GM12878 (cell line): Measurements from ENCODE around the gene ANKRD33.

Experiments used
- ATF2 ChIP-seq: IDR thresholded peaks from 2 replicates; pipeline ENCODE4 v1.6.1; 2012; ENCODE audit warnings: low read length, inconsistent platforms
- EZH2 ChIP-seq: IDR thresholded peaks from 2 replicates; pipeline ENCODE4 v1.6.1; 2012; ENCODE audit warnings: low read depth, mild to moderate bottlenecking, control low read depth, inconsistent platforms, low read length, borderline replicate concordance; ENCODE audit not compliant: control insufficient read depth
- GABPA ChIP-seq: IDR thresholded peaks from 2 replicates; pipeline ENCODE4 v1.6.1; 2014; ENCODE audit warnings: antibody characterized with exemption, low read depth, mild to moderate bottlenecking, inconsistent platforms
- IKZF1 ChIP-seq: fragments of 450-650 bp; conservative IDR thresholded peaks from 2 replicates; pipeline ENCODE4 v1.6.1; 2017; ENCODE audit warnings: antibody characterized with exemption, mild to moderate bottlenecking
- MXI1 ChIP-seq: fragments of 150-350 bp; IDR thresholded peaks from 2 replicates; pipeline ENCODE4 v1.6.1; 2011; ENCODE audit warnings: low read depth, mild to moderate bottlenecking, inconsistent platforms, low read length, improper control_type of control experiment
- SMC3 ChIP-seq: IDR thresholded peaks from 2 replicates; pipeline ENCODE4 v1.6.1; 2011; ENCODE audit warnings: low read length, improper control_type of control experiment, borderline replicate concordance
- SRF ChIP-seq, 2 experiments: IDR thresholded peaks; 2 replicates each; pipeline ENCODE4 v1.6.1; 2011; ENCODE audit warnings: low read depth in 2 of 2, low read length in 2 of 2, mild to moderate bottlenecking in 1 of 2, moderate library complexity in 1 of 2
- TBL1XR1 ChIP-seq: IDR thresholded peaks from 2 replicates; pipeline ENCODE4 v1.6.1; 2012; ENCODE audit warnings: low read depth, low read length, improper control_type of control experiment
- ZBTB11 ChIP-seq: fragments of 450-650 bp; formaldehyde crosslinking; IDR thresholded peaks from 2 replicates; pipeline ENCODE4 v1.5.0; 2022; ENCODE audit warnings: mild to moderate bottlenecking, missing genetic modification characterization
- TF ChIP-seq, protein P1 (sequence below), 3 experiments: IDR thresholded peaks in 2 of 3; conservative IDR thresholded peaks in 1 of 3; 2 replicates each; pipeline ENCODE4 v1.5.1; 2011; ENCODE audit warnings: low read depth in 3 of 3, low read length in 3 of 3, mild to moderate bottlenecking in 3 of 3, control low read depth in 2 of 3, moderate library complexity in 2 of 3, inconsistent platforms in 1 of 3, mixed read lengths in 1 of 3; ENCODE audit not compliant: control insufficient read depth in 2 of 3, insufficient read depth in 1 of 3; ENCODE audit errors: extremely low read depth in 1 of 3

DNA sequence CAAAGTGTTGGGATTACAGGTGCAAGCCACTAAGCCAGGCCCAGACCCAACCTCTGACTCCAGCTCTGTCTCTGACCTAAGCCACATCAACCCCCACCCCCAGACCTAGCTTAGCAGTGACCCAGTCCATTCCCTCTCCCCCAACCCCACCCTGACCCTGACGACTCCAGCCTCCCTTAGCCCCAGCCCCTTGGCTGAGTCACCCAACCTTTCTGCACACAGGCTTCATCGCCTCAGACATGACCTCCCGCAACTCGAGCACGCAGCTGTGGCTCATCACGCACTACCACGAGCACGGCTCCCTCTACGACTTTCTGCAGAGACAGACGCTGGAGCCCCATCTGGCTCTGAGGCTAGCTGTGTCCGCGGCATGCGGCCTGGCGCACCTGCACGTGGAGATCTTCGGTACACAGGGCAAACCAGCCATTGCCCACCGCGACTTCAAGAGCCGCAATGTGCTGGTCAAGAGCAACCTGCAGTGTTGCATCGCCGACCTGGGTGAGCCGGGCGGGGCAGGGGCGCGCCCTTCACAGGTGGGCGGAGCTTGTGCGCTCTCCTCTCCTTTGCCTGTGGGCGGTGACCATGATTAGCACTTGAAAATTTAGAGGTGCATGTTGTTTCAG, 27.2 kb downstream of the ANKRD33 start:
- no peak for TF ChIP-seq SRF (IDR thresholded peaks at IDR 0.05; ENCODE audit: low read depth in 2 of 2, low read length in 2 of 2)
- TF ChIP-seq IKZF1, result no peak
- TF ChIP-seq, protein P1, sequence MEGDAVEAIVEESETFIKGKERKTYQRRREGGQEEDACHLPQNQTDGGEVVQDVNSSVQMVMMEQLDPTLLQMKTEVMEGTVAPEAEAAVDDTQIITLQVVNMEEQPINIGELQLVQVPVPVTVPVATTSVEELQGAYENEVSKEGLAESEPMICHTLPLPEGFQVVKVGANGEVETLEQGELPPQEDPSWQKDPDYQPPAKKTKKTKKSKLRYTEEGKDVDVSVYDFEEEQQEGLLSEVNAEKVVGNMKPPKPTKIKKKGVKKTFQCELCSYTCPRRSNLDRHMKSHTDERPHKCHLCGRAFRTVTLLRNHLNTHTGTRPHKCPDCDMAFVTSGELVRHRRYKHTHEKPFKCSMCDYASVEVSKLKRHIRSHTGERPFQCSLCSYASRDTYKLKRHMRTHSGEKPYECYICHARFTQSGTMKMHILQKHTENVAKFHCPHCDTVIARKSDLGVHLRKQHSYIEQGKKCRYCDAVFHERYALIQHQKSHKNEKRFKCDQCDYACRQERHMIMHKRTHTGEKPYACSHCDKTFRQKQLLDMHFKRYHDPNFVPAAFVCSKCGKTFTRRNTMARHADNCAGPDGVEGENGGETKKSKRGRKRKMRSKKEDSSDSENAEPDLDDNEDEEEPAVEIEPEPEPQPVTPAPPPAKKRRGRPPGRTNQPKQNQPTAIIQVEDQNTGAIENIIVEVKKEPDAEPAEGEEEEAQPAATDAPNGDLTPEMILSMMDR (IDR thresholded peaks at IDR 0.05 in 2 of 3, conservative IDR thresholded peaks at IDR 0.05 in 1 of 3; ENCODE audit: control insufficient read depth in 2 of 3, extremely low read depth in 1 of 3, insufficient read depth in 1 of 3, low read depth in 3 of 3, low read length in 3 of 3), result no peak
- TF ChIP-seq ZBTB11 (CRISPR knock-in tag), result no peak
- TF ChIP-seq GABPA, result no peak
- no peak for TF ChIP-seq MXI1
- TF ChIP-seq SMC3, result no peak
- no peak for TF ChIP-seq EZH2
- TF ChIP-seq TBL1XR1, result no peak
- no peak for TF ChIP-seq ATF2
